Ammon's horn (tissue), 1 donor: ENCODE data around the gene CHIC2.
A peak's percentile ranks its signal among the peaks of the same experiment; 100 is the strongest.

Experiments
- DNase-seq: peaks from one replicate; pipeline ENCODE4 v3.0.0-alpha.2; 2016; ENCODE audit warnings: low spot score

The CHIC2 gene

DNA sequence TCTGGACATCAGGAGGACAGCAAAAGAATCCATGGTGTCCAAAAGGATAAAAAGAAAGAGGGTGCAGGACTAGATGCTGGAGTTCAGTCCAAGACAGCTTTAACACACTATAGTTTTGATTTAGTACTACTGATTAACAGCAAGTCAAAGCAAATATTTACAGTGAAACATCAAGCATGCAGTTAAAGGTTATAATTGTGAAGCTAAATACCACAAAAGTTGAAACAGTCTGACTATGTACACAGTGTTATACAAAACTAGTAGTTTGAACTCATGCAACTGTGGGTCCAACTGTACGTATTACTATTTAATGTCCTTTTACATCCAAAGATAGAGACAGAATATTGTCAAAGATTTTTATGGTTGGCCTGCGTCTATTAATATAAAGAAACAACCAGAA, 57.6 kb downstream of the CHIC2 start:
- no peak for DNase-seq

DNA sequence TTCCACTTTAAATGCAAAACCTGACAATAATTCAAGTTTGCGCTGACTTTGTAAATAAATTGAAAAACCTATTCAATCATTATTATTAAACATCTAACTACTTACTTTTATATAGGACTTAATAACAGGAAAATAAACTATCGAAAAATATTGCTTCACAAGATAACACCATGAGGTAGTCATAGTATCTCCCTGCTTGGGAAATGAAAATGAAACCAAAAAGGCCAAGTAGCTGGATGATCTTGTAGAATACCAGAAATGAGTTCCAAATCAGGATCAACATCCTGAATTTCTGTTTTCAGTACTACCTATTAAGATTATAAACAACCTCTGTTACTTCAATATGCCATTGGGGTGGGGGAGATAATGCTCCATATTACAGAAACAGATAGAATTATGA, 58.9 kb downstream of the CHIC2 start:
- DNase-seq: no peak

DNA sequence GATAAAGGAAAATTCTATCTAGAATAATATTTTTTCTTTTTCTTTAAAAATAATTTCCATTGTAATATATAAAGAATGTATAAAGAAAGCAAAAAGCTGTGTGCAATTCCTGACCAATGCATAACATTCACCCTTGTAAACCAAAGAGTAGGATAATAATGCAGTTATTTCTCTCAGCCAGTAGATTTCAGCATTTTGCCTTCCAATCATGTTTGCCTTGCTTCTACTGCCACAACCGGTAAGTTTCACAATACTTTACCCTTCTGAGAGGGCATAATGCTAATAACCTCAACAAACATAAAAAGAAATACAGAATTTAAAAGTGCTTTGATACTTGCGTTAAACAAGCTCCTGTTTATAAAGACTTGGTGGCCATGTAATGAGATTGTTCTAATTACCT, 59.9 kb downstream of the CHIC2 start:
- no peak for DNase-seq

DNA sequence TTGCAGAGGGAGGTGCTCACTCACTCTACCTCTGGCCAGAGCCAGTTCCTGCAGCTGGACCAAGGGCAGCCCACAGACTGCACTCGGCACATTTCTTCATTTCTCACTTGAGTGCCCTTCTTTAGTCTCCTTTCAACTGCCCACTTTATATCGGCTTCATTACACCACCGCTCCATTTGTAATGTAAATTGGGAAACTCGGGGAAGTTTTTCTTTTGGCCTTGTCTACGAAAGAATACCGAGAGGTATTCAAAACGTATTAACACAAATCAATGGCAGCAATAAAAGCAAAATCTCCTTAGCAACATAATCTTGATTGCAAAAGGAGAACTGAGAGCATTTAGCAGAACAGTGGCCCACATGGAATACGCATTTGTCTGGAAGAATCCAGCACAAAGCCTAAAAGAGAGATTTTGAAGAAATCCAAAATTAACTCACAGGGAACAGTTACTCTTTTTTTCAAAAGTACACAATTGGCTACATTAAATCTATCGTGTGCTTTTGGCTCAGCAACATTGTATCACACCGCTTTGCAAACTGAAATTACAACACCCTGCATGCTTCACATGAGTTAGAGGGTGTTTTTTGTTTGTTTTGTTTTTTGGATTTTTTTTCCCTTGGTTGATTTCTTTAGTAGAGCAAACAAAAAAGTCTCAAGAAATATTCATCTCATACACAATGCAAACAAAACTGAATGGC, 62.6 kb downstream of the CHIC2 start:
- DNase-seq: no peak

DNA sequence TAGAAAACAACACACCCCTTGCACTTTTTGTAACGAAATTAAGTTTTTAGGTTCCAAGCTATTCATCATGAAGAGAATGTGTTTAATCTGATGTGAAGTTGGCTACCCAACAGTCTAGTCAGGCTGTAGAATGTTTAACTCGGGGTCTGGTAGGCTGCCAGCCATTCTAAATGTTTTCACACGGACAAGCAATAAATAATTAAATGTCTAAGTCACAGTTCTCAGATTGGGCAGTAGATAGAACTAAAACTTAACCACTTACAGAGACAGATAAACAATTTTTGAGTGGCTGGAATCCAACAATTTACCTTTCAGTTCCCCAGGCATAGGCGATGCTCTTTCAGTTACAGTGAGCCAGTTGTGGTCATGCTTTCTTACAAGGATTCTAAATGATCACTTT, 66.5 kb downstream of the CHIC2 start:
- DNase-seq: no peak

DNA sequence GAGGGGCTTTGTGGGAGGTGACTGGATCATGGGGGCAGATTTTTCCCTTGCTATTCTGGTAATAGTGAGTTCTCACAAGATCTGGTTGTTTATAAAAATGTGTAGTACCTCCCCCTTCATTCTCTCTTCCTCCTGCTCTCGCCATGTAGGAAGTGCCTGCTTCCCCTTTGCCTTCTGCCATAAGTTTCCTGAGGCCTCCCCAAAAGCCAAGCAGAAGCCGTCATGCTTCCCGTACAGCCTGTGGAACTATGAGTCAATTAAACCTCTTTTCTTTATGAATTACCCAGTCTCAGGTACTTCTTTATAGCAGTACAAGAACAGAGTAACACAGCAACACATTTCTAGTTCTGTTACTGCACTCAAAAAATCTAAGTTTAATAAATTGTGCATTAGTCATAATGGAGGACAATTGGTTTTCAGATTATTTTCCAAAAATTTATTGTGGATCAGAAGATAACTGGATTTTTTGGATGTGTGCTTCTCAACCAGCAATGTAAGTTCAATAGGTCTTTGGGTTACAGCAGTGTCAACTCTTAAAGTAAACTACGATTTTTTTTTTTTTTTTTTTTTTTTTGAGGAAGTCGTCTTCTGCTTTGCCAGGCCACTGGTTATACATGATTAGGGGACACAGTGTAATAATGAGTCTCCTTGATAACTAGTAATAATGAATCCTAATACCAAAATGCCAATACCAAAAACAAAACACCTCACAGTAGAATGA, 69.9 kb downstream of the CHIC2 start:
- DNase-seq: no peak

DNA sequence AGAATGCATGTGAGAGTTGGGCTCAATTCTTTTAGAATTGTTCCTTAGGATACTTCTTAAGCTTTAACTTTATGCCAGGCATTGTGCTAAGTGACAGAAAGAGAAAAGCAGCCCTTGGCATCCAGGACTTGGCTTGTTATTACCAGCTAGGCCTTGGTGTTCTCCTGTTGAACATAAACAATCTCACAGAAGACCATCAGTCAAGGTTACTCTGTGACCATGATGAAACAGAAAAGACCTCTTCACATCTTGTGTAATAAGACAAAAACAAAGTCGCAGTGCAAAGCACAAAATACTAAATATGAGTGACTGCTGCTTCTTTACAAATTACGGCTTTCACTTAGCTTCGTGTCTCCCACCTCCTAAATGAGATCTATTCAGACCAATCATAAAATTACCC, 71.6 kb downstream of the CHIC2 start:
- no peak for DNase-seq

DNA sequence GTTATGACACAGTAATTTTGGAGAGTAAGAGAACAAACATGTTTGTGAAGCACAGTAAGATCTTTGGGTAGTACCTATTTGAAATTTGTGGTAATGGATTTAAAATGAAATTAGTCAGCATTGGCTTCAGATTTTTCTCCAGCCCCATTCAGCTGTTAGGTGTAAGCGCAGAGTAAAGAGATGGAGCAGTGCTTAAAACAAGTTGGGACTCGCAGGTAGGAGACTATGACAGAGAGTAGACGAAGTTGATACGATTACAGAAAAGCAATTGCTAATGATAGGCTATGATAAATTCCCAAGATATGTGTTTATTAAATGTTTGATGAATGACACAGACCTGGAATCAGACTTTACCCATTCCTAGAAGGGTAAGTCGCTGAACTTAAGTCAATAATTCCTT, 72.6 kb downstream of the CHIC2 start:
- no peak for DNase-seq

DNA sequence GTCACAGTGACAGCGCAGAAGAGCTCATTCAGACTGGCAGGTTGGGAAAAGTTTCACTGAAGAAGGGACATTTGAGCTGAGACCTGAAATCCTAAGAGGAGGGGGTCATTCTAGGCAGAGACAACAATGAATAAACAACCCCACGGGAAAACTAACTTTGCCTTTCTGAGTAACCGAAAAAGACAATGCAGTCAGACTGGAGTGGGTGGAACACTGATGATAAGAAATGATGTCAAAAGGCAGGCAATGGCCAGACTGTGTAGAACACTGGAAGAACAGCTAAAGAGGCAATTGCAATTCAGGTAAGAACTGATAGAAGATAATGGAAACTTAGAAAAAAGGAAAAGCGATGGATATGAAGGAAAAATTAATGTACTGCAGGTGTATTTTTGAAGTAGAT, 73.8 kb downstream of the CHIC2 start:
- DNase-seq: no peak

DNA sequence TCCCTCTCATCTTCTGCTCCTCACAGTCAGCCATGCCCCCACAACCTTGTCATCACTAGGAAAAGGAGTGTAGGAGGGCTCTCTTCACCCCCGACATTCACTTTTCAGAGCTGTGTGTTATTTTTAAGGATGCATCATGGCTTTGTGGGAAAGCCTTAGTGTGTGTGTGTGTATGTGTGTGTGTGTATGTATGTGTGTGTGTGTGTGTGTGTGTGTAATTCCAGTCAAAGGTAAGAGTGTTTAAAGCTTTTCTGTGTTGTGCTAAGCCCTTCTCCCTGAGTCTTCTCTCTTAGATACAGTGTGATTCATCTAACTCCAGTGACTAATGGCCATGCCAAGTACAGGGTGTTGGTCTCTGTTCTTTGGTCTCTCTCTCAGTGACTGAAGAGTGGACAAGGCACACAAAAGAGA, 76.6 kb downstream of the CHIC2 start:
- DNase-seq: no peak

DNA sequence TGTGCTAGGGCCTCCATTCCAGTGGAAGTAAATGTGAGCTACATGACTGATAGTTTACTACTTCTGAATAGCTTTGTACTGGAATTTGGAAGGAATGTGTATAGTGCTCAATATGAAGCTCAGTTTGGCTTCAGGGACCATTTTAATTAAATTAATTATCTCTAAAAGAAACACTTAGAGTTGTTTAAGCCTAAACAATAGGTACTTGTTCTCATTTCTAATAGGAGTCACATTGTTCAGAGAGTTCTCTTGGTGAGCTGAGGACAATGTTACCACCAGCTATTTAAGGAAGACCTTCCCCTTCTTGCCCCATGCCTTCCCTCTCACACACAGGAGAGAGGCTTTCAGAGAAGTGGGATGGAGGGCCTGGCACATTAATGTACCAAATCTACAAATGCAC, 78.3 kb downstream of the CHIC2 start:
- DNase-seq: no peak

DNA sequence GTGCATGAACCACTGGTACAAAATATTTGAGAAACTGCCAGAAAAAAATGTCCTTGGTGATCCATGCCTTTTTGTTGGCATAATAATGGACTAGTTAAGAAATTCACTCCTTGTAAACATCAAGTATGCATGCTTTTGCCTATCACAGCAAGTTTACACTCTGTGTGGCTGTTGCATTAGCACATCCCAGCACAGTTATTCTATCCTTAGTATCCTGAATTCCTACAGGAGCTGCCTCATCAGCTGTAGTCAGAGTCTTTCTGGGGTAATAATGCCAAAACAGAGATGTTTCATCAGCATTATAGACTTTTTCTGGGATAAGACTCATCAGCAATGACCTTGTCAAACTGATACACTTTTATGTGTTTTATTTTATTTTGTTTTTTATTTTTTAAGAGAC, 82.8 kb downstream of the CHIC2 start:
- no peak for DNase-seq

DNA sequence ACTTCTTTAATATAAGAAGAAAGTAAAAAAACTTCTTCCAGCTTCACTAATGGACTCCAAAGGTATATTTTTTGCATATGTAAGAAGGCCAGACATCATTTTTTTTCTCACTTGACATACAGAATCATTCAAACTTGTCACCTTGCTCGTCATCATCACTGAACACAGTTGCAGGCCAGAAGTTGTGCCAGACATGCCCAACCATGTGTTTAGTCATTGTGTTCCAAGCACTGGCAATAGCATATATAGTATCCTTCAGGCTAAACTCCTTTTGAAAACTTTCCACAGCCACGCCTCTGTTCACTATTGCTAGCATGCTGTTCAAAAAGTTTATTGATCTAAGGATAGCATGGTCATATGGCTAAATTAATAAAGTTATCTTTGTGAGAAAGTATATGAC, 83.3 kb downstream of the CHIC2 start:
- no peak for DNase-seq

DNA sequence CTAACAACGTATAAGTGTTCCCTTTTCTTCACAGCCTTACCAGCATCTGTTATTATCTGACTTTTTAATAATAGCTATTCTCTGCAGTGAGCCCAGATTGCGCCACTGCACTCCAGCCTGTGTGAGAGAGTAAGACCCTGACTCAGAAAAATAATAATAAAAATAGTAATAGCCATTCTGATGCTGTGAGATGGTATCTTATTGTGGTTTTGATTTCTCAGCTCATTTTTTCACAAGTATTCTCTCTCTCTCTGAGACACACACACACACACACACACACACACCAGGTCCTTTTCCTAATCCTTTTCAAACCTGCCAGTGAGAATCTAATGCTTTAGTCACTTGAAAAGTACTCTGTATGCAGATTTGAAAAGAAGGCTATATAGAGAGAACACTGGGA, 89.8 kb downstream of the CHIC2 start:
- DNase-seq: no peak

DNA sequence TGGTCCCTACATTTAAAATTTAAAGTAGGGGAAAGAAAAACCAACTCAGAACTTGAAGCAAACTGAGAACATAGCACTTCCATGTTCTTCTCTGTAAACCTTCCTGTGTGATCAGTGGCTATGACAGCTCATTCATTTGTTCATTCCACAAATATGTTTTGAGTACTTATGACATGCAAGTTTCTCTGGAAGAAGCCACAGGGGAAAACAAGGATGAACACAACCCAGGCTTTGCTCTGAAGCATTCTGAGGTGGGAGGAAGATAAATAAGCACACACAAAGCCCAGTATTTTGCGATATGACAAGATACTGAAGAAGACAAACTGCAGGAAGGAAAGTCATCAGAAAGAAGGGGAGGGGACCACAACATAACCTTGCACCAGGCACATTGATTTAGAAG, 96.4 kb downstream of the CHIC2 start:
- DNase-seq: no peak

DNA sequence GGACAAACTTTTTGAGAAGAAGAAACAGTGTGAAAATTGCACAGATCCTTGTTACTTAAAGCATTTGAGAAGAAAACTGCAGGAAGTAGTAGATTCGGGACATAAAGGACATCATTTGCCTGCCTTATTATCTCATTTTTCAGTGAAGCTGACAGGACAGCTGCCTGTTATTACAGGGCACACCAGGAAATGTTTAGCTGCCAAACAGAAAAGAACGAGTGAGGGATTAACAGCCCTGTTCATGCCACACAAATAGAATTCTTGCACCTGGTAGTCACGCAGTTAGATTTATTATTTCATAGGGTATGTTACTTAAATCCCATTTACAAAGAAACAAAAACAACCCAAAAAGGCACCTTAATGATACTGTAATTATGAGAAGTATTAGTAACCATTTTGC, 100.6 kb downstream of the CHIC2 start:
- no peak for DNase-seq

DNA sequence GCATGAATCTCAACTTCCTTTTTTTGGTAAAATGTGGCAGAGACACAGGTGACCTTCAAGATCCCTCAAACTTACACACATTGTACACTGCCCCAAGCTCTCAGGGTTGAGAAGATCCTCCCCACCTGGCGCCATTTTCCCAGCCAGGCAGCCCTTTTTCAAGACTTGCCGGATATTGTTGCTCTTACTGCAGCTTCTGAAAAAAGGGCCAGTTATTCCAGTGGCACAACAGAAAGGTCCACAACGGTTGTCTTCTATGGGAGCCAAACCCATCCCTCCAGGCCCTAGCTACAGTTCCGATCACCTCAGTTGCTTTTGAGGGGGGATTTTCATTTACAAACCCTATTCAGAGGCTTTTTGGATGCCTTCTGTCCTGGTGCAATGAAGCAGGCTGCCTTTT, 101.1 kb downstream of the CHIC2 start:
- no peak for DNase-seq

DNA sequence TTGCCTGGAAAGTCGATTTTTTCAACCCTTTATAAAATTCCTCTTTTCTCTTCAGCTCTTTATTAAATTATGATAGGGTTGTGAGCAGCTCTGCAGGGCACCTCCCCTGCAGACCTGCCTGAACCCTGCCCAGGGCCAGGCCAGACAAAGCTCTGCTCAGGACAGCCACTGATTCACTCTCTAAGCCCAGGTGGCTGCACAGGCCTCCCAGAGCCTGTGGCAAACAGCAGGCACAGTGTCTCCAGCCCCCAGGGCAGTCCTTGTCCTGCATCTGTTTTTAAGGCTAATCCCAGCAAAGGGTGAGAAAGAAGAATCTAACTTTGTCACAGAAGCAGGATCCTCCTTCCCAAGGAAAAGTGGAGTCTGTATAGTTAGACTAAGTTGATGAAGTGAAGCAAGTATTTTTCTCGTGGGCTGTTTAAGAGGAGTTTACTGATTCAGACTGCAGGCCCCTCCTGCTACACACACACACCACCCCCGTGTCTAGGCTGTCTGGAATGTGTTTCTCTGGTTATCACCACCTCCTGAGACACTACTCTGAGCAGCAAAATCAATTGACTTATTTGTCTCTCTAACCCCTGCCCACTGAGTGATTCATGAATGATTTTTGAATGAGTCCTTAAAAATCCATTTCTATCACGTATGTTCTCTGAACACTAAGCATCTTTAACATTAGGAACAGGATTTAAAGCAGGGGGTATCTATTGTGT, 101.7 kb downstream of the CHIC2 start:
- peak; percentile 8 for DNase-seq

DNA sequence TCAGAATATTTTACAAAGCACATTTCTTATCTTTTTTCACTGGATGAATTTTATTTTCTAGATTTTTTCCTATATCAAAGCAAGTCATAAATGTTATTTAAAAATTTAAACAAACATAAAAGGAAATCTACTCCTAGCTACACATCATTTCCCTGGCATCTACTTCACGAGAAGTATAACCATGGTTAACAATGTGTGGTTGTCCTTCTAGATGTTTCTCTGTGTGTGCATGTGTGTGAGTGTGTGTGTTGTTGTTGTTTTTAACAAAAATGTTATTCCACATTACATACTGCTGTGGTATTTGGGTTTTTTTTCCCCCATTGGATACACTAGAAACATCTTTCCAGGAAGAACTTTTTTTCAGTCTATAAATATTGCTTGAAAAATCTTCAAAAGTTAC, 103.1 kb downstream of the CHIC2 start:
- DNase-seq: no peak

DNA sequence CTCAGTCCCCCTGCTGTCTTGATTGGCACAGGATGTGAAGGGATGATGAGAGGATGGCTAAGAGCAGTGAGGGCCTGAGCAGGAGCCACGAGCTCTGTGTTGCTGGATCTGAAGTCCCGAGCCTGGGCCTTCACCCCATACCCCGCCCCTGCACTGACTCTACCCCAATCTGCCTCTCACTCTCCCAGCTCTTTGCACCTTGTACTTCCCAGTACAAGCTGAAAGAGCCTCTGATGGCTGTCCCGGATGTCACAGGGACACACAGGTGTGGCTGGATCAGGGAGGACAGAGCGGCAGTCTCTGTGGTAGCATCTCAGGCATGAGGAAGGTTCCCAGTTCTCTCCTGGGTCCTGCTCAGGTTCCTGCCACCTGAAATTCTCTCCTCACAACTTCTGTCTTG, 103.6 kb downstream of the CHIC2 start:
- no peak for DNase-seq
